ENCODE data around the gene EZH2.

DNA sequence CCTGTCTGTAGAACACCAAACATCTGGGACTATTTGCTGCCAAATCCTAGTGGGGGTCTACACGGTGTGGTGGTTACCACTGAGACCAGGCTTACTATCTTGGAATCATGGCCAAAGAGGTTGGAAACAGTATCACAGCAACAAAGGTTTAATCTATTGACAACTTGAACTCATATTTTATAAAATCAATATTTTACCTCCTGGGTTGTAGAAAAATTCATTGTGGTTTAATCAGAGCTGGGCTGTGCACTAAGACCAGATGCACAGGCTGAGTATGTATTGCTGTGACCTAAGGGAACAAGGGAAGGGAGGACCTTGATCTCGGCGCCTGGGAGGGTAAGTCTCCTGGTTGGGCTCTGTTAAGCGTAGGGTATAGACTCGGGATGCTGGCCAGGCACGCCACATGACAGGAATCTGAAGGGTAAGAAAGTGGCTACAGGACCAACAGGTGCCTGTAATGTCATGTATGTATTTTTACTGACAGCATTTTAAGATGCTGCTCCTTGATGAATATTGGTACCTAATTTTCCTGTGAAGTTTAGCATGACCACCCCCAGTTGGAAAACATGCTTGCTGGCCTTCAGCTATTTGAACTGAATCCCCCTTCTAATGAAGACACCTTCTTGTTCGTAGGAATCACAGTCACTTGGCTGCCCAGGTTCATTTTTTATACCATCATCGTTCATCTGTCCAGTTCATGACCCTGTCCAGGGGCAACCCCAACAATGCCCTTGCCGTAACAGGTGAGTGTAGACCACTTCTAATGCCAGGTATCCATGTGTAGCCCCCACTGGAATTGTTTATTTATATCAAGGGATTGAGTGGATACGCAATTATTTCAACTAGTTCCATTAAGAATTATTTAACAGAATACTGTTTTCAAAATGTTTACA is 79.5 kb downstream of the EZH2 start:
- TF ChIP-seq POLR2AphosphoS5 (IDR thresholded peaks at IDR 0.05) = no peak
- TF ChIP-seq, protein P1, sequence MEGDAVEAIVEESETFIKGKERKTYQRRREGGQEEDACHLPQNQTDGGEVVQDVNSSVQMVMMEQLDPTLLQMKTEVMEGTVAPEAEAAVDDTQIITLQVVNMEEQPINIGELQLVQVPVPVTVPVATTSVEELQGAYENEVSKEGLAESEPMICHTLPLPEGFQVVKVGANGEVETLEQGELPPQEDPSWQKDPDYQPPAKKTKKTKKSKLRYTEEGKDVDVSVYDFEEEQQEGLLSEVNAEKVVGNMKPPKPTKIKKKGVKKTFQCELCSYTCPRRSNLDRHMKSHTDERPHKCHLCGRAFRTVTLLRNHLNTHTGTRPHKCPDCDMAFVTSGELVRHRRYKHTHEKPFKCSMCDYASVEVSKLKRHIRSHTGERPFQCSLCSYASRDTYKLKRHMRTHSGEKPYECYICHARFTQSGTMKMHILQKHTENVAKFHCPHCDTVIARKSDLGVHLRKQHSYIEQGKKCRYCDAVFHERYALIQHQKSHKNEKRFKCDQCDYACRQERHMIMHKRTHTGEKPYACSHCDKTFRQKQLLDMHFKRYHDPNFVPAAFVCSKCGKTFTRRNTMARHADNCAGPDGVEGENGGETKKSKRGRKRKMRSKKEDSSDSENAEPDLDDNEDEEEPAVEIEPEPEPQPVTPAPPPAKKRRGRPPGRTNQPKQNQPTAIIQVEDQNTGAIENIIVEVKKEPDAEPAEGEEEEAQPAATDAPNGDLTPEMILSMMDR (IDR thresholded peaks at IDR 0.05) = no peak
- TF ChIP-seq POLR2A (IDR thresholded peaks at IDR 0.05) = no peak
- TF ChIP-seq EP300 (IDR thresholded peaks at IDR 0.05) = no peak
